SU-DHL-6 (cell line): ENCODE data around the gene TMEM245.

Experiments
- H2AFZ ChIP-seq: fragments of 200-600 bp; sonication (generic); 2 replicates; pipeline ENCODE4 v1.6.1; 2014; ENCODE audit warnings: low read depth, mild to moderate bottlenecking, moderate library complexity, mixed read lengths, antibody characterized with exemption, low read length; ENCODE audit not compliant: severe bottlenecking
- H3F3A ChIP-seq: fragments of 200-600 bp; shearing (Covaris generic); 2 replicates; pipeline ENCODE4 v1.6.0; 2016; ENCODE audit warnings: antibody characterized with exemption, mild to moderate bottlenecking; ENCODE audit not compliant: insufficient read depth
- H3K27ac ChIP-seq: fragments of 200-600 bp; sonication (generic); 2 replicates; pipeline ENCODE4 v1.5.1; 2016; ENCODE audit warnings: low read depth, mild to moderate bottlenecking, low read length, moderate library complexity, mixed read lengths
- H3K27me3 ChIP-seq: fragments of 200-600 bp; sonication (generic), shearing (Covaris generic); 2 replicates; pipeline ENCODE4 v1.6.0; 2014; ENCODE audit warnings: mild to moderate bottlenecking, low read length
- H3K36me3 ChIP-seq: fragments of 200-600 bp; sonication (generic); 2 replicates; pipeline ENCODE4 v1.6.1; 2014; ENCODE audit warnings: mild to moderate bottlenecking, low read length, mixed read lengths
- H3K4me2 ChIP-seq: fragments of 300-600, 200-600 bp; shearing (Covaris generic), sonication (generic); 2 replicates; pipeline ENCODE4 v1.6.0; 2014; ENCODE audit warnings: low read length, low read depth, mild to moderate bottlenecking; ENCODE audit not compliant: poor library complexity, severe bottlenecking
- H3K4me3 ChIP-seq: fragments of 200-600 bp; sonication (generic); 2 replicates; pipeline ENCODE4 v1.5.1; 2014; ENCODE audit warnings: antibody characterized with exemption, low read length, mild to moderate bottlenecking, mixed read lengths; ENCODE audit not compliant: insufficient read depth, poor library complexity, severe bottlenecking
- H3K79me2 ChIP-seq: fragments of 200-600 bp; sonication (generic); 2 replicates; pipeline ENCODE4 v1.6.1; 2014; ENCODE audit warnings: mild to moderate bottlenecking, low read length, moderate library complexity; ENCODE audit not compliant: insufficient read depth
- H3K9ac ChIP-seq: fragments of 200-600 bp; sonication (generic); 2 replicates; pipeline ENCODE4 v1.7.0; 2014; ENCODE audit warnings: mild to moderate bottlenecking, low read length
- H3K9me2 ChIP-seq: fragments of 200-600 bp; sonication (generic); replicated peaks from 2 replicates; pipeline ENCODE4 v1.6.1; 2014; ENCODE audit warnings: low read length; ENCODE audit not compliant: insufficient read depth
- H3K9me3 ChIP-seq: fragments of 200-600 bp; sonication (generic); 2 replicates; pipeline ENCODE4 v1.6.1; 2014; ENCODE audit warnings: low read length, mixed read lengths; ENCODE audit not compliant: insufficient read depth
- H4K20me1 ChIP-seq: fragments of 200-600 bp; sonication (generic); 2 replicates; pipeline ENCODE4 v1.6.1; 2014; ENCODE audit warnings: low read depth, mild to moderate bottlenecking, antibody characterized with exemption, low read length, moderate library complexity, mixed read lengths
- CTCF ChIP-seq: fragments of 200-600 bp; sonication (generic); IDR thresholded peaks from one replicate; pipeline ENCODE4 v1.5.1; 2017; ENCODE audit warnings: antibody characterized with exemption, mild to moderate bottlenecking, low read length, moderate library complexity; ENCODE audit not compliant: insufficient read depth, poor library complexity, severe bottlenecking
- EZH2phosphoT487 ChIP-seq: fragments of 200-600 bp; sonication (generic), shearing (Covaris generic); conservative IDR thresholded peaks from 2 replicates; pipeline ENCODE4 v1.6.1; 2018; ENCODE audit warnings: mild to moderate bottlenecking, antibody characterized with exemption, low read length, moderate library complexity, mixed read lengths

The TMEM245 gene

GRCh38 chr9:109145051-109145450 is 25.3 kb upstream of the TMEM245 start:
- Histone ChIP-seq H4K20me1 (no peaks in the 10 kb centered on the region), H3K27me3 (no peaks in the 10 kb centered on the region), H3F3A (no peaks in the 10 kb centered on the region), H2AFZ (no peak overlapping the region), H3K4me2 (no peak overlapping the region), H3K36me3 (no peaks in the 10 kb centered on the region), H3K9me3 (no peaks in the 10 kb centered on the region), H3K9ac (no peak overlapping the region), H3K27ac (no peak overlapping the region), H3K9me2 (no peaks in the 10 kb centered on the region), H3K4me3 (no peak overlapping the region), H3K79me2 (no peaks in the 10 kb centered on the region)
- TF ChIP-seq CTCF (no peak), EZH2phosphoT487 (no peak)

GRCh38 chr9:109143881-109144562 is 24.3 kb upstream of the TMEM245 start:
- no peak overlapping the region for H3K27ac ChIP-seq
- no peak overlapping the region for H2AFZ ChIP-seq
- no peaks in the 10 kb centered on the region for H3F3A ChIP-seq
- H3K79me2 ChIP-seq, result no peaks in the 10 kb centered on the region
- no peaks in the 10 kb centered on the region for H4K20me1 ChIP-seq
- H3K9ac ChIP-seq, result no peak overlapping the region
- no peak overlapping the region for H3K4me2 ChIP-seq
- no peaks in the 10 kb centered on the region for H3K27me3 ChIP-seq
- H3K4me3 ChIP-seq, result no peak overlapping the region
- H3K36me3 ChIP-seq, result no peaks in the 10 kb centered on the region
- no peaks in the 10 kb centered on the region for H3K9me3 ChIP-seq
- no peak for TF ChIP-seq EZH2phosphoT487
- TF ChIP-seq CTCF, result peak; percentile 11
- H3K9me2 ChIP-seq, result no peaks in the 10 kb centered on the region

GRCh38 chr9:109141375-109141774 is 21.6 kb upstream of the TMEM245 start:
- H3K9me3 ChIP-seq, result no peaks in the 10 kb centered on the region
- no peaks in the 10 kb centered on the region for H3K9me2 ChIP-seq
- TF ChIP-seq EZH2phosphoT487 (no peak), CTCF (no peak)
- no peaks in the 10 kb centered on the region for H3F3A ChIP-seq
- H3K4me2 ChIP-seq, result no peak overlapping the region
- H3K4me3 ChIP-seq, result no peak overlapping the region
- no peaks in the 10 kb centered on the region for H4K20me1 ChIP-seq
- H3K36me3 ChIP-seq, result no peaks in the 10 kb centered on the region
- no peak overlapping the region for H2AFZ ChIP-seq
- H3K9ac ChIP-seq, result no peak overlapping the region
- H3K79me2 ChIP-seq, result no peaks in the 10 kb centered on the region
- H3K27me3 ChIP-seq, result no peaks in the 10 kb centered on the region
- no peak overlapping the region for H3K27ac ChIP-seq
